ENCODE results near the gene KY.

Gene KY

DNA sequence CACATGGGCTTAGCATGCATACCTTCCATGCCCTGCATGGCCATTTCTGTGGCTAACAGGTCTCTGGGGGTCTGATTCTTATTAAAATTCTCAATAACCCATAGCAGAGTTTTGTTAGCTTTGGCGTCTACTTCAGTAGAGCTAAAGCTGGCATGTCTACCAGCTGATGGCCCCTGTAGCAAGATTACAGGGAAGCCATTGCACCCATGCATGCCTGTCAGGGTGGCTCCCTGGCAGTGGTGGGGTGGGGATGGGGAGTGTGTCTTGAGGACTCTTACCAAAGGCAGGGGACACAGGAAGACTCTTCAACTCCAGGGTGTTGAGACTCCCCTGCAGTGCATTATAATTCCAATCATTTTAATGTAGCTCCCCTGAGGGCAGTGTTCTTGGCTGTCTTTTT is 4.7 kb downstream of the KY start:
- TF ChIP-seq GLIS3 (CRISPR knock-in tag; IDR thresholded peaks at IDR 0.05) (no peak), CSDC2 (CRISPR knock-in tag; IDR thresholded peaks at IDR 0.05) (no peak), ZNF8 (CRISPR knock-in tag; IDR thresholded peaks at IDR 0.05) (no peak), ZFP3 (CRISPR knock-in tag; IDR thresholded peaks at IDR 0.05) (no peak), OSR1 (CRISPR knock-in tag; IDR thresholded peaks at IDR 0.05) (no peak), ISL1 (CRISPR knock-in tag; IDR thresholded peaks at IDR 0.05) (no peak), PPARA (CRISPR knock-in tag; IDR thresholded peaks at IDR 0.05; ENCODE audit: borderline replicate concordance) (no peak), TCF4 (CRISPR knock-in tag; IDR thresholded peaks at IDR 0.05; ENCODE audit: borderline replicate concordance) (no peak), ESRRG (CRISPR knock-in tag; IDR thresholded peaks at IDR 0.05) (no peak), ZC3H10 (CRISPR knock-in tag; IDR thresholded peaks at IDR 0.05) (no peak), ZNF565 (CRISPR knock-in tag; conservative IDR thresholded peaks at IDR 0.05; ENCODE audit: low read depth) (no peak), ZNF70 (CRISPR knock-in tag; IDR thresholded peaks at IDR 0.05) (no peak), ARNTL (CRISPR knock-in tag; IDR thresholded peaks at IDR 0.05; ENCODE audit: borderline replicate concordance, low read depth) (no peak), BACH2 (CRISPR knock-in tag; IDR thresholded peaks at IDR 0.05; ENCODE audit: borderline replicate concordance) (no peak), SNAI2 (CRISPR knock-in tag; IDR thresholded peaks at IDR 0.05) (no peak)
- TF ChIP-seq, protein P1, sequence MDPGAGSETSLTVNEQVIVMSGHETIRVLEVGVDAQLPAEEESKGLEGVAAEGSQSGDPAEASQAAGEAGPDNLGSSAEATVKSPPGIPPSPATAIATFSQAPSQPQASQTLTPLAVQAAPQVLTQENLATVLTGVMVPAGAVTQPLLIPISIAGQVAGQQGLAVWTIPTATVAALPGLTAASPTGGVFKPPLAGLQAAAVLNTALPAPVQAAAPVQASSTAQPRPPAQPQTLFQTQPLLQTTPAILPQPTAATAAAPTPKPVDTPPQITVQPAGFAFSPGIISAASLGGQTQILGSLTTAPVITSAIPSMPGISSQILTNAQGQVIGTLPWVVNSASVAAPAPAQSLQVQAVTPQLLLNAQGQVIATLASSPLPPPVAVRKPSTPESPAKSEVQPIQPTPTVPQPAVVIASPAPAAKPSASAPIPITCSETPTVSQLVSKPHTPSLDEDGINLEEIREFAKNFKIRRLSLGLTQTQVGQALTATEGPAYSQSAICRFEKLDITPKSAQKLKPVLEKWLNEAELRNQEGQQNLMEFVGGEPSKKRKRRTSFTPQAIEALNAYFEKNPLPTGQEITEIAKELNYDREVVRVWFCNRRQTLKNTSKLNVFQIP (CRISPR knock-in tag; IDR thresholded peaks at IDR 0.05; ENCODE audit: borderline replicate concordance, low read depth): no peak
- TF ChIP-seq, protein P2, sequence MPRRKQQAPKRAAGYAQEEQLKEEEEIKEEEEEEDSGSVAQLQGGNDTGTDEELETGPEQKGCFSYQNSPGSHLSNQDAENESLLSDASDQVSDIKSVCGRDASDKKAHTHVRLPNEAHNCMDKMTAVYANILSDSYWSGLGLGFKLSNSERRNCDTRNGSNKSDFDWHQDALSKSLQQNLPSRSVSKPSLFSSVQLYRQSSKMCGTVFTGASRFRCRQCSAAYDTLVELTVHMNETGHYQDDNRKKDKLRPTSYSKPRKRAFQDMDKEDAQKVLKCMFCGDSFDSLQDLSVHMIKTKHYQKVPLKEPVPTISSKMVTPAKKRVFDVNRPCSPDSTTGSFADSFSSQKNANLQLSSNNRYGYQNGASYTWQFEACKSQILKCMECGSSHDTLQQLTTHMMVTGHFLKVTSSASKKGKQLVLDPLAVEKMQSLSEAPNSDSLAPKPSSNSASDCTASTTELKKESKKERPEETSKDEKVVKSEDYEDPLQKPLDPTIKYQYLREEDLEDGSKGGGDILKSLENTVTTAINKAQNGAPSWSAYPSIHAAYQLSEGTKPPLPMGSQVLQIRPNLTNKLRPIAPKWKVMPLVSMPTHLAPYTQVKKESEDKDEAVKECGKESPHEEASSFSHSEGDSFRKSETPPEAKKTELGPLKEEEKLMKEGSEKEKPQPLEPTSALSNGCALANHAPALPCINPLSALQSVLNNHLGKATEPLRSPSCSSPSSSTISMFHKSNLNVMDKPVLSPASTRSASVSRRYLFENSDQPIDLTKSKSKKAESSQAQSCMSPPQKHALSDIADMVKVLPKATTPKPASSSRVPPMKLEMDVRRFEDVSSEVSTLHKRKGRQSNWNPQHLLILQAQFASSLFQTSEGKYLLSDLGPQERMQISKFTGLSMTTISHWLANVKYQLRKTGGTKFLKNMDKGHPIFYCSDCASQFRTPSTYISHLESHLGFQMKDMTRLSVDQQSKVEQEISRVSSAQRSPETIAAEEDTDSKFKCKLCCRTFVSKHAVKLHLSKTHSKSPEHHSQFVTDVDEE (CRISPR knock-in tag; IDR thresholded peaks at IDR 0.05): no peak
- TF ChIP-seq, protein P3, sequence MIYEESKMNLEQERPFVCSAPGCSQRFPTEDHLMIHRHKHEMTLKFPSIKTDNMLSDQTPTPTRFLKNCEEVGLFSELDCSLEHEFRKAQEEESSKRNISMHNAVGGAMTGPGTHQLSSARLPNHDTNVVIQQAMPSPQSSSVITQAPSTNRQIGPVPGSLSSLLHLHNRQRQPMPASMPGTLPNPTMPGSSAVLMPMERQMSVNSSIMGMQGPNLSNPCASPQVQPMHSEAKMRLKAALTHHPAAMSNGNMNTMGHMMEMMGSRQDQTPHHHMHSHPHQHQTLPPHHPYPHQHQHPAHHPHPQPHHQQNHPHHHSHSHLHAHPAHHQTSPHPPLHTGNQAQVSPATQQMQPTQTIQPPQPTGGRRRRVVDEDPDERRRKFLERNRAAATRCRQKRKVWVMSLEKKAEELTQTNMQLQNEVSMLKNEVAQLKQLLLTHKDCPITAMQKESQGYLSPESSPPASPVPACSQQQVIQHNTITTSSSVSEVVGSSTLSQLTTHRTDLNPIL (CRISPR knock-in tag; IDR thresholded peaks at IDR 0.05; ENCODE audit: low read depth): no peak
- ATAC-seq: no peak

DNA sequence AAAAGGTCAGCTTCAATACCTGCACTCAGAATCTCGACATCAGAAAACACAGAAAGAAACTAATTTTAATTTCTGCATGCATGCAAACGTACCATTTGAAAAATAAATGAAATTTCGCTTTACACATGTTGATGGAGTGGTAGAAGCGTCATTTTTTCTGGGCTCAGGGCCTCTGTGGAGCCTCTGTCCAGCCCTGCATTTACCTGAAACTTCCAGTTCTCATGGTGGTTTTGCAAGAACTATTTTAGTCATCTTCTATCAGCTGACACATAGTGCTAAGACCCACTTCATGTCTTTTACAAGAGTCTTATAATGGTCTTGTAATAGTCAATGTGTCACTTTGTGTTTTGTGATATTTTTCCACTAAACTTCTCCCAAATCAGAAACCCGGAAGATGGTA is 5.3 kb downstream of the KY start:
- TF ChIP-seq, protein P4, sequence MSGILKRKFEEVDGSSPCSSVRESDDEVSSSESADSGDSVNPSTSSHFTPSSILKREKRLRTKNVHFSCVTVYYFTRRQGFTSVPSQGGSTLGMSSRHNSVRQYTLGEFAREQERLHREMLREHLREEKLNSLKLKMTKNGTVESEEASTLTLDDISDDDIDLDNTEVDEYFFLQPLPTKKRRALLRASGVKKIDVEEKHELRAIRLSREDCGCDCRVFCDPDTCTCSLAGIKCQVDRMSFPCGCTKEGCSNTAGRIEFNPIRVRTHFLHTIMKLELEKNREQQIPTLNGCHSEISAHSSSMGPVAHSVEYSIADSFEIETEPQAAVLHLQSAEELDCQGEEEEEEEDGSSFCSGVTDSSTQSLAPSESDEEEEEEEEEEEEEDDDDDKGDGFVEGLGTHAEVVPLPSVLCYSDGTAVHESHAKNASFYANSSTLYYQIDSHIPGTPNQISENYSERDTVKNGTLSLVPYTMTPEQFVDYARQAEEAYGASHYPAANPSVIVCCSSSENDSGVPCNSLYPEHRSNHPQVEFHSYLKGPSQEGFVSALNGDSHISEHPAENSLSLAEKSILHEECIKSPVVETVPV (CRISPR knock-in tag; IDR thresholded peaks at IDR 0.05): no peak
- TF ChIP-seq TOX (CRISPR knock-in tag; IDR thresholded peaks at IDR 0.05; ENCODE audit: borderline replicate concordance): no peak
- TF ChIP-seq PPARA (CRISPR knock-in tag; IDR thresholded peaks at IDR 0.05; ENCODE audit: borderline replicate concordance): no peak
- no peak for TF ChIP-seq SNAI2 (CRISPR knock-in tag; IDR thresholded peaks at IDR 0.05)
- no peak for TF ChIP-seq GLIS3 (CRISPR knock-in tag; IDR thresholded peaks at IDR 0.05)
- TF ChIP-seq, protein P2 (CRISPR knock-in tag; IDR thresholded peaks at IDR 0.05): no peak
- no peak for ATAC-seq

Measured in SK-N-SH treated with all-trans-retinoic acid at 6 μM for 48 hours (cell line).